Esophagus (tissue), 2 donors: ENCODE data around the gene COL27A1. TPM values are rescaled to one million over a fixed set of nuclear protein-coding genes. Genes with fewer than 3 reads are reported as not detected.

Experiments used
- H3K27ac ChIP-seq, 2 donors: one replicate each; pipeline ENCODE4 v1.5.1; 2013; ENCODE audit warnings: low read depth in 2 of 2, mild to moderate bottlenecking in 2 of 2, inconsistent platforms in 1 of 2, low read length in 1 of 2, moderate library complexity in 1 of 2
- H3K27me3 ChIP-seq, 2 donors: one replicate each; pipeline ENCODE4 v1.6.1; 2013; ENCODE audit warnings: low read length in 2 of 2, control low read depth in 1 of 2, mild to moderate bottlenecking in 1 of 2; ENCODE audit not compliant: insufficient read depth in 2 of 2, control insufficient read depth in 1 of 2
- H3K36me3 ChIP-seq, 2 donors: one replicate each; pipeline ENCODE4 v1.6.1; 2013; ENCODE audit warnings: low read length in 1 of 2; ENCODE audit not compliant: control insufficient read depth in 2 of 2, insufficient read depth in 2 of 2
- H3K4me1 ChIP-seq, 2 donors: one replicate each; pipeline ENCODE4 v1.6.1; 2013; ENCODE audit warnings: low read length in 1 of 2; ENCODE audit not compliant: control insufficient read depth in 2 of 2, insufficient read depth in 2 of 2
- H3K4me3 ChIP-seq, 2 donors: one replicate each; pipeline ENCODE4 v1.5.1; 2013; ENCODE audit warnings: low read length in 2 of 2, mild to moderate bottlenecking in 2 of 2, low read depth in 1 of 2, moderate library complexity in 1 of 2
- H3K9me3 ChIP-seq, 2 donors: one replicate each; pipeline ENCODE4 v1.6.1; 2013; ENCODE audit warnings: mild to moderate bottlenecking in 2 of 2, low read depth in 1 of 2, low read length in 1 of 2, moderate library complexity in 1 of 2; ENCODE audit not compliant: control insufficient read depth in 2 of 2, insufficient read depth in 1 of 2
- WGBS, 2 donors: extraction: QIAGEN DNeasy Blood & Tissue Kit; methylation state at CpG; one replicate each; pipeline ENCODE4 v1.1.7; 2013; 5-methylcytosine and 5-hydroxymethylcytosine counted together
- polyA plus RNA-seq, 2 donors: library from polyadenylated mRNA; stranded (reverse); fragments of 200-250 nt; gene quantifications; one replicate each; pipeline ENCODE4 v1.2.3, GENCODE V29; 2013
- donor health status: healthy with polysubstance abuse.
- donor health status: Bipolar disorder and iron deficiency.

COL27A1 gene
- polyA plus RNA-seq, 2 donors, result 7.2 to 32.6 TPM

GRCh38 chr9:114226246-114227055, 71.1 kb downstream of the COL27A1 start:
- no peaks in the 10 kb centered on the region for H3K4me1 ChIP-seq
- H3K27ac ChIP-seq, result no peak overlapping the region
- H3K9me3 ChIP-seq, result no peaks in the 10 kb centered on the region
- WGBS, 2 donors, result 92 to 95% methylated on average over 10 of the region's 10 CpGs
- no peaks in the 10 kb centered on the region for H3K27me3 ChIP-seq
- no peaks in the 10 kb centered on the region for H3K36me3 ChIP-seq
- no peak overlapping the region for H3K4me3 ChIP-seq

GRCh38 chr9:114227288-114228015, 72.1 kb downstream of the COL27A1 start:
- H3K4me1 ChIP-seq, result no peaks in the 10 kb centered on the region
- no peak overlapping the region for H3K4me3 ChIP-seq
- WGBS, 2 donors, result 82 to 84% methylated on average over 16 of the region's 16 CpGs
- H3K9me3 ChIP-seq, result no peaks in the 10 kb centered on the region
- no peaks in the 10 kb centered on the region for H3K36me3 ChIP-seq
- no peaks in the 10 kb centered on the region for H3K27me3 ChIP-seq
- H3K27ac ChIP-seq, result no peak overlapping the region

GRCh38 chr9:114228016-114228808, 72.9 kb downstream of the COL27A1 start:
- Histone ChIP-seq H3K36me3 (no peaks in the 10 kb centered on the region), H3K4me1 (no peaks in the 10 kb centered on the region), H3K9me3 (no peaks in the 10 kb centered on the region), H3K27me3 (no peaks in the 10 kb centered on the region), H3K4me3 (no peak overlapping the region), H3K27ac (no peak overlapping the region)
- WGBS, 2 donors, result 86 to 90% methylated on average over 17 of the region's 17 CpGs

- no peaks in the 10 kb centered on the region for H3K36me3 ChIP-seq
- H3K27me3 ChIP-seq, result no peaks in the 10 kb centered on the region
- H3K9me3 ChIP-seq, result no peaks in the 10 kb centered on the region
- H3K4me1 ChIP-seq, result no peaks in the 10 kb centered on the region
- WGBS, 2 donors, result 76% methylated on average over 6 of the region's 6 CpGs
- H3K27ac ChIP-seq, result no peak overlapping the region
- no peak overlapping the region for H3K4me3 ChIP-seq
Measured at GRCh38 chr9:114229295-114229694, 74.0 kb downstream of the COL27A1 start.

- 79 to 80% methylated on average over 8 of the region's 8 CpGs for WGBS, 2 donors
- no peaks in the 10 kb centered on the region for H3K36me3 ChIP-seq
Measured at GRCh38 chr9:114230068-114230467, 74.7 kb downstream of the COL27A1 start.

GRCh38 chr9:114231273-114231672, 75.9 kb downstream of the COL27A1 start:
- Histone ChIP-seq H3K9me3 (no peaks in the 10 kb centered on the region), H3K27ac (no peak overlapping the region), H3K36me3 (no peaks in the 10 kb centered on the region), H3K4me3 (no peak overlapping the region), H3K4me1 (no peaks in the 10 kb centered on the region), H3K27me3 (no peaks in the 10 kb centered on the region)
- 82 to 91% methylated on average over 6 of the region's 6 CpGs for WGBS, 2 donors

More at GRCh38 chr9:114230068-114230467, 74.7 kb downstream of the COL27A1 start:
- H3K27ac ChIP-seq, result no peak overlapping the region
- no peaks in the 10 kb centered on the region for H3K4me1 ChIP-seq
- no peaks in the 10 kb centered on the region for H3K27me3 ChIP-seq
- H3K4me3 ChIP-seq, result no peak overlapping the region
- H3K9me3 ChIP-seq, result no peaks in the 10 kb centered on the region

GRCh38 chr9:114231719-114232449, 76.5 kb downstream of the COL27A1 start:
- Histone ChIP-seq H3K36me3 (no peaks in the 10 kb centered on the region), H3K9me3 (no peaks in the 10 kb centered on the region), H3K27ac (no peak overlapping the region), H3K27me3 (no peaks in the 10 kb centered on the region), H3K4me3 (no peak overlapping the region), H3K4me1 (no peaks in the 10 kb centered on the region)
- 83 to 87% methylated on average over 12 of the region's 12 CpGs for WGBS, 2 donors

- H3K4me1 ChIP-seq, result no peaks in the 10 kb centered on the region
- no peaks in the 10 kb centered on the region for H3K27me3 ChIP-seq
- H3K4me3 ChIP-seq, result no peak overlapping the region
- H3K27ac ChIP-seq, result peak overlapping the region in 1 of 2 donors; percentile 44
- no peaks in the 10 kb centered on the region for H3K9me3 ChIP-seq
- H3K36me3 ChIP-seq, result no peaks in the 10 kb centered on the region
- WGBS, 2 donors, result 65% methylated on average over 10 of the region's 10 CpGs
Measured at GRCh38 chr9:114233491-114234185, 78.3 kb downstream of the COL27A1 start.
